Stimulated activated CD4-positive, alpha-beta T cell treated with anti-CD3 and anti-CD28 coated beads, TNF-alpha, amount 100 ng/mL, for 1 hour (primary cell): Measurements from ENCODE around the gene RAB13.

Experiments
- DNase-seq, 3 donors: peaks; one replicate each; pipeline ENCODE4 v3.0.0-alpha.2; 2020; ENCODE audit warnings: low read depth in 3 of 3, low spot score in 1 of 3

Gene RAB13

GRCh38 chr1:153957744-153958110, 28.4 kb downstream of the RAB13 start:
- no peak for DNase-seq

- no peak for DNase-seq
These were observed 29.0 kb downstream of the RAB13 start for GRCh38 chr1:153956997-153957715.

GRCh38 chr1:153954826-153955225, 31.3 kb downstream of the RAB13 start:
- DNase-seq = no peak

- no peak for DNase-seq
These were observed 32.2 kb downstream of the RAB13 start for GRCh38 chr1:153953859-153954365.

- DNase-seq = no peak
These were observed 34.3 kb downstream of the RAB13 start for GRCh38 chr1:153951801-153952200.

- DNase-seq = no peak
These were observed 35.0 kb downstream of the RAB13 start for GRCh38 chr1:153951183-153951582.

- peak in 2 of 3 donors; percentile 52 to 66 for DNase-seq
These were observed 39.4 kb downstream of the RAB13 start, which contains the start of gene DENND4B for GRCh38 chr1:153946622-153947241. Gene DENND4B, minus strand, starts transcription at chr1:153946718. Its CDS starts 2,344 bp downstream, at chr1:153944374.

GRCh38 chr1:153945795-153946621, 40.1 kb downstream of the RAB13 start:
- DNase-seq = peak in 2 of 3 donors; percentile 33 to 50

- DNase-seq = peak in 2 of 3 donors; percentile 44 to 47
These were observed 40.9 kb downstream of the RAB13 start for GRCh38 chr1:153945131-153945794.

GRCh38 chr1:153944827-153945117, 41.4 kb downstream of the RAB13 start:
- DNase-seq = no peak

GRCh38 chr1:153944005-153944826, 41.9 kb downstream of the RAB13 start:
- no peak for DNase-seq

- no peak for DNase-seq
These were observed 43.2 kb downstream of the RAB13 start for GRCh38 chr1:153942766-153943549.

GRCh38 chr1:153941826-153942725, 44.1 kb downstream of the RAB13 start:
- no peak for DNase-seq

GRCh38 chr1:153940756-153941155, 45.4 kb downstream of the RAB13 start:
- DNase-seq = no peak

- DNase-seq = no peak
These were observed 46.7 kb downstream of the RAB13 start for GRCh38 chr1:153939476-153939875.

GRCh38 chr1:153938996-153939395, 47.1 kb downstream of the RAB13 start:
- no peak for DNase-seq

- DNase-seq = no peak
These were observed 48.8 kb downstream of the RAB13 start for GRCh38 chr1:153937331-153937730.

- DNase-seq = no peak
These were observed 49.9 kb downstream of the RAB13 start for GRCh38 chr1:153936011-153936802.
